IPS-NIHi7 (cell line): Measurements from ENCODE around the gene CEP170B.
A peak's percentile ranks its signal among the peaks of the same experiment; 100 is the strongest.
"Not testable (repeated sequence)": the region's sequence is repeated elsewhere in the genome, so short reads cannot be mapped to it uniquely, and the experiment has no call there.

Experiments used
- DNase-seq: peaks from one replicate; pipeline ENCODE4 v3.0.0; 2012; ENCODE audit warnings: mixed read lengths; ENCODE audit errors: extremely low spot score

The CEP170B gene

GRCh38 chr14:104891121-104891551, 26.1 kb downstream of the CEP170B start:
- no peak for DNase-seq

- DNase-seq: no peak
These were observed 26.8 kb downstream of the CEP170B start for GRCh38 chr14:104891664-104892530.

DNA sequence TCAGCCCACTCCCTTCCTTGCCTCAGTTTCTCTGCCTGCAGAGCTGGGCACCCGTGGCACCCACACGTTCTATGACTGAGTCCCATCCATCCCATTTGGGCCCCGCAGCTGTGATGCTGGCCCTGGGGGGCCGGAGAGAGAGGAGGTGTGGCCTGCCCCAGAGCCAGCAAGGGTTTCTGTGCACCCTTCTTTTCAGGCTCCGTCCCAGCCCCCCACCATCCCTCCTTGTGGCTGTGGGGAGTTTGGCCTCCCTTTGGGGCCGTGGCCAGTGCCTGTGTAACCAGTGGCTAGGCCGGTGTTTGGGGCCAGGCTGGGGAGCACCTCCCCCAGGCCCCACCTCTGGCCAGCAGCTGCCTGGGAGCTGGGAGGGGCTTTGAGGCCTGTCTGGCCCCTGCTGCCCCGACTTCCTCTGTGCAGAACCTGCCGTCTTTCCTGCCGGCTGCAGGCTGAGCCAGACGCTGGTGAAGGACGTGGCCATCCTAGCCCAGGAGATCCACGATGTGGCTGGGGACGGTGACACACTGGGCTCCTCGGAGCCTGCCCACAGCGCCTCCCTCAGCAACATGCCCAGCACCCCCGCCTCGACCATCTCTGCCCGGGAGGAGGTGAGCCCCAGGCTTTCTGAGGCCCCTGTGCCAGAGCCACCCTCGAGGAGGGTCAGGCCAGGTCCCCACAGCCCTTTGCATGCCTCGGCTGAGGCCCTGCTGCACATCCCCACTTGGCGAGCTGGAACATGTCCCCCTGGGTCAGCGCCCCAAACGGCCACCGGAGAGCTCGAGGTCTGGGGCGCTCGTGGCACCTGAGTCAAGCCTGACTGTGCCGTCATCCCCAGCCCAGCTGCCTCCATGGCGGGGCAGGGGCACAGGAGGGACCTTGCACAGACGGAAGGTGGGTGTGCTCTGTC, 27.7 kb downstream of the CEP170B start:
- DNase-seq: no peak

- DNase-seq: no peak
These were observed 28.6 kb downstream of the CEP170B start for GRCh38 chr14:104893435-104894207.

GRCh38 chr14:104894331-104895206, 29.5 kb downstream of the CEP170B start:
- no peak for DNase-seq

GRCh38 chr14:104895207-104895785, 30.2 kb downstream of the CEP170B start:
- DNase-seq: no peak

- DNase-seq: no peak
These were observed 31.0 kb downstream of the CEP170B start for GRCh38 chr14:104895786-104896661.

- no peak for DNase-seq
These were observed 32.5 kb downstream of the CEP170B start for GRCh38 chr14:104897330-104898194.

GRCh38 chr14:104898195-104898558, 33.1 kb downstream of the CEP170B start:
- DNase-seq: no peak

DNA sequence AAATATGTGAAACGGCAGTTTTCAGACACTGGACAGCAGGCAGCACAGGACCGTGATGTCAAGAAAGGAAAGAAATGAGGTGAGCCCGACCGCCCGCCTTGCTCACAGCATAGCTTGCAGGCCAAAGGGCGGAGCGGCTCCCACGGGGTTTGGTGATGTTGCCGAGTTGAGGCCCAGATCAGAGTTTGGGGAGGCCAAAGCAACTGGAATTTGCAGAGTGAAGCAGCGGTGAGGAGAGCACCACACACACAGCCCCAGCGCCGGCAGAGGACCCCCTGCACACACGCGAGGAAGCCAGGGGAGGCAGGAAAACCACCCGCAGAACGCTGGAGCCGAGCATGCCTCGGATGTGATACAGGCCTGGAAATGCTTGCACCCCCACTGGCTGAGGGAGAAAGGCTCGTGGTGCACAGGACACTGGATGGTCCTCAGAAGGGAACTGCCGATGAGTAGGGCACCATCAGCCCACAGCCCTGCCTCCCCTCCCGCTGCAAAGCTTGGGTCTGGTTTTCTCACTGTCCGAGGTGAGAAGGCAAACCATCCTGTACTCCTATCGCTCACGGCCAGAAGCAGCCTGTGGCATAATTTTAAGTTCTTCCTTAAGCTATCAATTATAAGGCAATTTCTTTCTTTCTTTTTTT, 33.9 kb downstream of the CEP170B start:
- peak; percentile 12 for DNase-seq

- no peak for DNase-seq
These were observed 34.7 kb downstream of the CEP170B start for GRCh38 chr14:104899781-104900180.

- no peak for DNase-seq
These were observed 35.8 kb downstream of the CEP170B start for GRCh38 chr14:104900639-104901512.

GRCh38 chr14:104903990-104904389, 38.9 kb downstream of the CEP170B start:
- no peak for DNase-seq

DNA sequence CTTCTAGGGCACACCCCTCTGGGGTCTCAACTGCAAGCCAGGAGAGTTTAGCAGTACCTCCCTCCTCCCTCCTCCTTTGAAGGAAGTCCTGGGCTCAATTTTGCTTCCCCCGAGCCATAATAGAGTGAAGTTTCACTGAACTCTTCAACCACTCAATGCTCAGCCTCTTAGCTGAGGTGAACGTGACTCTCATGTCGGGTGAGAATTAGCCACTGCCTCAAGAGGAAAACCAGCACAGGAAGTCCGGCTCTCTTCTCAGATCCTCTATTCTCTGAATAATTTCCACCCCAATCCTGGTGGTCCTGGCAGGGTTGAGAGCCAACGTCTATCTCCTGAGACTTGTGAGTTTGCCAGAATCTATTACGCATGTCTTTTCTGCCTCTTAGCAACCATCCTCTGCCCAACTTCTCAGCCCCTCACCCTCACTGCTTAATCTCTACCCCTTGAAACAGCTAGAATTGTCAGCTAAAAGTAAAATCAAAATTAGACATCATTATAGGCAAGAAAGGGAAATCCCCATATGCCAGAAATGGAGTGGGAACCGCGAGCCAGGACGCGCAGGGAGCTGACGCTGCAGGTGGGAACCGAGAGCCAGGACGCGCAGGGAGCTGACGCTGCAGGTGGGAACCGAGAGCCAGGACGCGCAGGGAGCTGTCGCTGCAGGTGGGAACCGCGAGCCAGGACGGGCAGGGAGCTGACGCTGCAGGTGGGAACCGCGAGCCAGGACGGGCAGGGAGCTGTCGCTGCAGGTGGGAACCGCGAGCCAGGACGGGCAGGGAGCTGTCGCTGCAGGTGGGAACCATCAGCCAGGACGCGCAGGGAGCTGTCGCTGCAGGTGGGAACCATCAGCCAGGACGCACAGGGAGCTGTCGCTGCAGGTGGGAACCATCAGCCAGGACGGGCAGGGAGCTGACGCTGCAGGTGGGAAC, 39.8 kb downstream of the CEP170B start:
- not testable (repeated sequence) for DNase-seq

DNA sequence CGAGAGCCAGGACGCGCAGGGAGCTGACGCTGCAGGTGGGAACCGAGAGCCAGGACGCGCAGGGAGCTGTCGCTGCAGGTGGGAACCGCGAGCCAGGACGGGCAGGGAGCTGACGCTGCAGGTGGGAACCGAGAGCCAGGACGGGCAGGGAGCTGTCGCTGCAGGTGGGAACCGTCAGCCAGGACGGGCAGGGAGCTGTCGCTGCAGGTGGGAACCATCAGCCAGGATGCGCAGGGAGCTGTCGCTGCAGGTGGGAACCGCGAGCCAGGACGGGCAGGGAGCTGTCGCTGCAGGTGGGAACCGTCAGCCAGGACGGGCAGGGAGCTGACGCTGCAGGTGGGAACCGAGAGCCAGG, 40.5 kb downstream of the CEP170B start:
- not testable (repeated sequence) for DNase-seq

DNA sequence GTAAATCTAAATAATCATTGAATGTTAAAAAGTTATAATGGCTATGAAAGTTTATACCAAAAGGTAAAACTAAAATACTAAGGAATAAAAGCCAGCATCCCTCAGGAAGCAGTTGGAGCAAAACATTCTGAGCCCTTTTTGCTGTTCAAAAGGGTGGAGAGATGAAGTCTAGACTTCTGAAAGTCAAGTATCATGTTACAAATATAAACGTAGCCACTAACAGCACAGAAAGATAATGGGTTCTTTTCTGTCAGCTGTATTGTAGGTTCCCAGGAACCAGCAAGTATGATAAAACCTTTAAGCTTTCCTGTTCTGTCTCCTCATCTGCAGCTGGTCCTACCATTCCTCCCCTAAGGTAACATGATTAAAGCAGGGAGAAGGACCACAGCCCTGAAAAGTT, 43.2 kb downstream of the CEP170B start:
- no peak for DNase-seq
